Sigmoid colon (tissue), 7 donors: ENCODE data around the gene REXO1. TPM values are rescaled to one million over a fixed set of nuclear protein-coding genes. Genes with fewer than 3 reads are reported as not detected.
"Not testable (repeated sequence)": the region's sequence is repeated elsewhere in the genome, so short reads cannot be mapped to it uniquely, and the experiment has no call there.

Source experiments
- DNase-seq: peaks from one replicate; pipeline ENCODE4 v3.0.0-alpha.2; 2019
- H3K27ac ChIP-seq, 4 donors: fragments of 200-600 bp; sonication (generic); one replicate each; pipeline ENCODE4 v1.5.1; 2016 to 2019; ENCODE audit warnings: mild to moderate bottlenecking in 1 of 4
- H3K27me3 ChIP-seq, 3 donors: fragments of 200-600 bp; sonication (generic); one replicate each; pipeline ENCODE4 v1.5.1; 2019; ENCODE audit warnings: mild to moderate bottlenecking in 1 of 3
- H3K36me3 ChIP-seq, 4 donors: fragments of 200-600 bp; sonication (generic); one replicate each; pipeline ENCODE4 v1.5.1; 2016 to 2019
- H3K4me1 ChIP-seq, 4 donors: fragments of 200-600 bp; sonication (generic); one replicate each; pipeline ENCODE4 v1.5.1; 2017 to 2019
- H3K4me3 ChIP-seq, 4 donors: fragments of 200-600 bp; sonication (generic); one replicate each; pipeline ENCODE4 v1.5.1; 2017 to 2019; ENCODE audit warnings: mild to moderate bottlenecking in 2 of 4, moderate library complexity in 1 of 4
- H3K9me3 ChIP-seq, 4 donors: fragments of 200-600 bp in 3 of 4; sonication (generic) in 3 of 4; one replicate each; pipeline versions ENCODE4 v1.5.1 to v1.6.1; 2013 to 2019
- EP300 ChIP-seq, 4 donors: sonication (generic); formaldehyde crosslinking; IDR thresholded peaks; one replicate each; pipeline ENCODE4 v1.6.1; 2017; ENCODE audit warnings: antibody characterized with exemption in 4 of 4
- POLR2A ChIP-seq, 2 donors: fragments of 450-650 bp; IDR thresholded peaks; one replicate each; pipeline ENCODE4 v1.6.1; 2016; ENCODE audit warnings: antibody characterized with exemption in 2 of 2, mild to moderate bottlenecking in 2 of 2, moderate library complexity in 2 of 2
- POLR2AphosphoS5 ChIP-seq, 4 donors: sonication (generic); formaldehyde crosslinking; IDR thresholded peaks; one replicate each; pipeline ENCODE4 v1.6.1; 2017; ENCODE audit warnings: antibody characterized with exemption in 4 of 4
- WGBS, 2 donors: extraction: QIAGEN DNeasy Blood & Tissue Kit; methylation state at CpG; one replicate each; pipeline ENCODE4 v1.1.7; 2013; 5-methylcytosine and 5-hydroxymethylcytosine counted together
- intact Hi-C: fragments of 100-400 bp; cut with DNase I; formaldehyde crosslinking; loops from one replicate; pipeline ENCODE4 v1.15.1; 2023
- polyA plus RNA-seq, 3 donors: library from polyadenylated mRNA; stranded (reverse); fragments of 200-250 nt; gene quantifications; one replicate each; pipeline ENCODE4 v1.2.3, GENCODE V29; 2013
- total RNA-seq, 4 donors: library from RNA; depleted of rRNA; stranded (reverse); fragments of >200 nt; gene quantifications; one replicate each; pipeline ENCODE4 v1.1.0, GENCODE V29; 2016
- TF ChIP-seq, protein P1 (sequence below), 4 experiments: fragments of 450-650 bp in 3 of 4; fragments of 200-600 bp in 1 of 4; IDR thresholded peaks; one replicate each; pipeline ENCODE4 v1.5.1; 2016 to 2019; ENCODE audit warnings: antibody characterized with exemption in 4 of 4, mild to moderate bottlenecking in 3 of 4, moderate library complexity in 2 of 4
- donor health status: healthy with polysubstance abuse.
- donor health status: Bipolar disorder and iron deficiency.
- donor health status: healthy.

The REXO1 gene
- total and polyA plus RNA-seq, 7 donors, result 8.6 to 61.8 (median 11.1) TPM

DNA sequence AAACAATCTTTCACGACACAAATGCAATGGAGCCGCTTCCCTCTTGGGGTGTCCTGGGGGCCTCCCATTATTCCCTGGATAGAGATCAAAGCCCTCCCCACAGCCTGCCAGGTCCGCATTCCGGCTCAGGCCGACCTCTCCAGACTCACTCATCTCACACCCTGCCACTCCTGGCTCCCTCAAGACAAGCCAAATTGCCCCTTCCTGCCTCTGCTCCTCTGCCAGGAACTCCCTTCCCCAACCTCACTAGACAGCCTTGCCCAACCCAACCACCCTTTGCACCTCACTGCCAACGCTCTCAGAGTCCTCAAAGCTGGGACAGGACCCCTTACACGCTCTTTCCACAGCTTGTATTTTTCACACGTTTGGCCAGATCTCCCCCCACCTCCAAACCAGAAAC is 35.5 kb upstream of the REXO1 start:
- 37 to 40% methylated on average over 8 of the region's 8 CpGs for WGBS, 2 donors
- H3K4me1 ChIP-seq, result peaks cover 0 to 47% (median 41%) of the 10 kb centered on the region in 4 donors
- peak overlapping the region in 3 of 4 donors; percentile 80 to 93 (median 91) for H3K4me3 ChIP-seq

DNA sequence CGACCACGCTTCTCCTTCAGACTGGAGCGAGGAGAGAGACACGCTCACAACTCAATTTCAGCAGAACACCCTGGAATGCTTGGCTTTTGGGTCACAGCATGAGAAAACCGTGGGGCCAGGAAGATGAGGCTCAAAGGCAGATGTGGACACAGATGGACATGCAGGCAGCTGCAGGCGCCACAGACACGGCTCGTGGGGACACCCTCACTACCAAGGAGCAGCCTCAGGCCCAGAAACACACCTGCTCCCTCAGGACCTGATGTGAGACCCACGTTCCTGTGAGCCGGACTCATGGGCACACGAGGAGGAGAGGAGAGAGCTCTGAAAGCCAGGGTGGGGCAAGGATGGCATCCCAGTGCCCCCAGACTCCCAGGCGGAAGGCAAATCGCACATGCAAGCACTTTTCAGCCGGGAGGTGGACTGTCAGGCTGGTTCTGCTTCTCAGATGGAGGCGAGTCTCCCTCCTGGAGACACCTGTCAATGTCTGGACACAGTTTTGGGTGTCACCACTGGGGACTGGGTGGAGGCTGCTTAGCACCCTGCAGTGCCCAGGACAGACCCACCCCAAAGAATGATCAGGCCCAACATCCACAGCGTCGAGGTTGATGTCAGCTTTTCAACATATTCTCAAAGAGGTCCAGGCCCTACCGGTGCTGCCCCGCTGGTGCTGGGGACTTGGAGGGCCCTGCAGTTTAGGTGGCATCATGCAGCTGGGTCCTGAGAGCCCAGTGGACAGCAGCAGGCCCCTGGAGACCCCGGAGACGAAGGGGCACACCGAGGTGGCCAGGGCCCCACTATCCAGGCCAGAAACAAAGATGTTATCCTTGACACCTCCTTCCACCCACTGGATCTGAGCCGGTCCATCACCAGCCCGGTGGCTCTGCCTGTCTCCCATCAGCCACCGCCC is 34.8 kb upstream of the REXO1 start:
- 73 to 76% methylated on average over 25 of the region's 25 CpGs for WGBS, 2 donors
- Histone ChIP-seq H3K27ac (peak overlapping the region in 3 of 4 donors; percentile 55 to 84 (median 79)), H3K27me3 (no peaks in the 10 kb centered on the region), H3K36me3 (peaks cover 0 to 9% (median 0%) of the 10 kb centered on the region in 4 donors), H3K4me1 (peaks cover 0 to 47% (median 41%) of the 10 kb centered on the region in 4 donors), H3K4me3 (peak overlapping the region in 2 of 4 donors; percentile 80 to 93), H3K9me3 (no peaks in the 10 kb centered on the region)
- intact Hi-C loops, result no loop called here
- no peak for DNase-seq
- no peak for TF ChIP-seq EP300 (IDR thresholded peaks at IDR 0.05)
- TF ChIP-seq POLR2AphosphoS5 (IDR thresholded peaks at IDR 0.05), result no peak
- TF ChIP-seq POLR2A (IDR thresholded peaks at IDR 0.05), result no peak
- TF ChIP-seq, protein P1, sequence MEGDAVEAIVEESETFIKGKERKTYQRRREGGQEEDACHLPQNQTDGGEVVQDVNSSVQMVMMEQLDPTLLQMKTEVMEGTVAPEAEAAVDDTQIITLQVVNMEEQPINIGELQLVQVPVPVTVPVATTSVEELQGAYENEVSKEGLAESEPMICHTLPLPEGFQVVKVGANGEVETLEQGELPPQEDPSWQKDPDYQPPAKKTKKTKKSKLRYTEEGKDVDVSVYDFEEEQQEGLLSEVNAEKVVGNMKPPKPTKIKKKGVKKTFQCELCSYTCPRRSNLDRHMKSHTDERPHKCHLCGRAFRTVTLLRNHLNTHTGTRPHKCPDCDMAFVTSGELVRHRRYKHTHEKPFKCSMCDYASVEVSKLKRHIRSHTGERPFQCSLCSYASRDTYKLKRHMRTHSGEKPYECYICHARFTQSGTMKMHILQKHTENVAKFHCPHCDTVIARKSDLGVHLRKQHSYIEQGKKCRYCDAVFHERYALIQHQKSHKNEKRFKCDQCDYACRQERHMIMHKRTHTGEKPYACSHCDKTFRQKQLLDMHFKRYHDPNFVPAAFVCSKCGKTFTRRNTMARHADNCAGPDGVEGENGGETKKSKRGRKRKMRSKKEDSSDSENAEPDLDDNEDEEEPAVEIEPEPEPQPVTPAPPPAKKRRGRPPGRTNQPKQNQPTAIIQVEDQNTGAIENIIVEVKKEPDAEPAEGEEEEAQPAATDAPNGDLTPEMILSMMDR (IDR thresholded peaks at IDR 0.05), result no peak

More for the DNA sequence above, 35.5 kb upstream of the REXO1 start:
- Histone ChIP-seq H3K27ac (peak overlapping the region; percentile 79 to 84 (median 82)), H3K27me3 (no peaks in the 10 kb centered on the region), H3K9me3 (no peaks in the 10 kb centered on the region), H3K36me3 (peaks cover 0 to 9% (median 0%) of the 10 kb centered on the region in 4 donors)
- intact Hi-C loops, result no loop called here
- TF ChIP-seq, protein P1 (IDR thresholded peaks at IDR 0.05), result no peak
- TF ChIP-seq EP300 (IDR thresholded peaks at IDR 0.05), result no peak
- TF ChIP-seq POLR2AphosphoS5 (IDR thresholded peaks at IDR 0.05), result no peak
- TF ChIP-seq POLR2A (IDR thresholded peaks at IDR 0.05), result no peak
- no peak for DNase-seq

DNA sequence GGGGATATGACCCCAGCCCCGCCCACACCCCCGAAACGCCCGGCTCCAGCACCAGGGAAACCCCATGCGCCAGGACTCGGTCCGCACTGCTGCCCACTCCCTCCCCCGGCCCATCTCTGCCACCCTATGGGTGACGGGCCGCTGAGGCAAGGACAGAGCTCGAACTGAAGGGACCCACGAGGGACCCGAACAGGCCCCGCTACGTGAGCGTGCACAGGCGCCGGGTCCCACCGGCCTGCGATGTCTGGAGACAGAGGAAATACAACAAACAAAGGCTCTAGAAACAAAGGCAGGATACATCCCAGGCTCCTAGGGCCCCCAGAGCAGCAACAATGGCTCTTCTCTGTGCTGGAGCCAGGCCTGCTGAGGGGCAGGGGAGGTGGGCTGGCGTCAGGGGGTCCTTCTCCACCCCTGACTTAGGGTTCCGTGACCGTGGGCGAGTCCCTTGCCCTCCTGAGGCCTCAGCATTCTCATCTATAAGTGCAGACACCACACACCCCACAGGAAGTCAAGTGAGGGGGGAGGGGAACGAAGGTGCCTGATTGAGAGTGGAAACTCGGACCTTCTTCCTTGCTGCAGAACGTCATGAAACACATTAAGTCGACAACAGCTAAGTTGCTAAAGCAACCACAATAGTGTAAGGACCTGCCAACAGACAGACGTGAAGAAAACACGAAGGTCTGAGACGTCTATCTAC is 34.0 kb upstream of the REXO1 start:
- peak overlapping the region; percentile 18 to 84 (median 67) for H3K27ac ChIP-seq
- H3K27me3 ChIP-seq, result no peaks in the 10 kb centered on the region
- no peak for TF ChIP-seq POLR2A (IDR thresholded peaks at IDR 0.05)
- TF ChIP-seq POLR2AphosphoS5 (IDR thresholded peaks at IDR 0.05), result no peak
- TF ChIP-seq EP300 (IDR thresholded peaks at IDR 0.05), result no peak
- TF ChIP-seq, protein P1 (IDR thresholded peaks at IDR 0.05), result no peak
- DNase-seq, result no peak
- H3K4me1 ChIP-seq, result peaks cover 0 to 47% (median 41%) of the 10 kb centered on the region in 4 donors
- intact Hi-C loops, result no loop called here
- H3K9me3 ChIP-seq, result no peaks in the 10 kb centered on the region
- WGBS, 2 donors, result 68 to 80% methylated on average over 31 of the region's 31 CpGs
- peak overlapping the region in 2 of 4 donors; percentile 9 to 27 for H3K4me3 ChIP-seq
- H3K36me3 ChIP-seq, result peaks cover 0 to 9% (median 0%) of the 10 kb centered on the region in 4 donors

DNA sequence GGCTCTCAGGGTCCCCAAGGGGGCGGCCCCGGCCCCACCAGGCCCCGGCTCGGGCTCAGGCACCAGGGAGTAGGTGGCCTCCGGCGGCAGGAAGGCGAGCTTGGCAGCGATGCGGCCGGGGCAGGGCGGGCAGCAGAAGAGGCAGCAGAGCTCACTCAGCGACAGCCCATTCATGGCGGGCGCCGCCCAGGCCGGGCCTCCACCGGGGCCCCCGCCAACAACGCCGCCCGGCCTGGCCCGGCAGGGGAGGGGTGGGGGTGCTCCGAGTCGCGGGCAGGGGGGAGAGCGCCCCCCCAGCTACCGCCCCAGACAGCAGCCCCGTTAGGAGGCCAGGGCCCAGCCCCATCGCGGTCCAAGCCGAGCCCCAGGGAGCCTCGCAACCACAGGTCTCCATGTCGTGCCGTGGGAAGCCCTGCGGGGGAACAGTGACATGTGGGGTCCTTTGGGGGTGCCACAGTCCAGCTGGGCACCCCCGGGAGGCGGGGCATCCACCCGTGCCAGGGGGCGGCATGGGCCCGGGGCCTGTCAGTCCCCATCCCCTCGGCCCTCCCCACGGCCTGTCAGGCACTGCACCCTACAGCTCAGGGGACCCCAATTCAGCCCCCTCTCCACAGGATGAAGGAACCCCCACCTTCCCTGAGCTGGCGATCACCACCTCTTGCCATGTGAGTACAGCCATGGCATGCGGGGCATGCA is 33.3 kb upstream of the REXO1 start:
- Histone ChIP-seq H3K4me1 (peaks cover 0 to 51% (median 45%) of the 10 kb centered on the region in 4 donors), H3K27ac (peak overlapping the region; percentile 18 to 84 (median 67))

More for the DNA sequence above, 33.3 kb upstream of the REXO1 start:
- DNase-seq, H3K36me3 ChIP-seq, intact Hi-C loops, H3K27me3 ChIP-seq, H3K9me3 ChIP-seq: not testable (repeated sequence)
- H3K4me3 ChIP-seq, result peak overlapping the region in 3 of 4 donors; percentile 5 to 27 (median 9)
- 75 to 82% methylated on average over 44 of the region's 44 CpGs for WGBS, 2 donors
